Measurements from ENCODE around the gene ENSA.

- TF ChIP-seq CTCF (IDR thresholded peaks at IDR 0.05) (no peak), POLR2A (IDR thresholded peaks at IDR 0.05) (no peak)
These were observed 12.9 kb upstream of the ENSA start for GRCh38 chr1:150642296-150642695.

All from right lobe of liver (tissue), 4 donors.